ENCODE measurements around the gene SMARCA2.

GRCh38 chr9:2043243-2043642, 28.1 kb downstream of the SMARCA2 start:
- TF ChIP-seq CTCF (IDR thresholded peaks at IDR 0.05), result no peak
- no peak for TF ChIP-seq POLR2A (IDR thresholded peaks at IDR 0.05)

Measured in thyroid gland (tissue), 4 donors.